ENCODE results near the gene EFNA1.
A peak's percentile ranks its signal among the peaks of the same experiment; 100 is the strongest.

EFNA1 gene

DNA sequence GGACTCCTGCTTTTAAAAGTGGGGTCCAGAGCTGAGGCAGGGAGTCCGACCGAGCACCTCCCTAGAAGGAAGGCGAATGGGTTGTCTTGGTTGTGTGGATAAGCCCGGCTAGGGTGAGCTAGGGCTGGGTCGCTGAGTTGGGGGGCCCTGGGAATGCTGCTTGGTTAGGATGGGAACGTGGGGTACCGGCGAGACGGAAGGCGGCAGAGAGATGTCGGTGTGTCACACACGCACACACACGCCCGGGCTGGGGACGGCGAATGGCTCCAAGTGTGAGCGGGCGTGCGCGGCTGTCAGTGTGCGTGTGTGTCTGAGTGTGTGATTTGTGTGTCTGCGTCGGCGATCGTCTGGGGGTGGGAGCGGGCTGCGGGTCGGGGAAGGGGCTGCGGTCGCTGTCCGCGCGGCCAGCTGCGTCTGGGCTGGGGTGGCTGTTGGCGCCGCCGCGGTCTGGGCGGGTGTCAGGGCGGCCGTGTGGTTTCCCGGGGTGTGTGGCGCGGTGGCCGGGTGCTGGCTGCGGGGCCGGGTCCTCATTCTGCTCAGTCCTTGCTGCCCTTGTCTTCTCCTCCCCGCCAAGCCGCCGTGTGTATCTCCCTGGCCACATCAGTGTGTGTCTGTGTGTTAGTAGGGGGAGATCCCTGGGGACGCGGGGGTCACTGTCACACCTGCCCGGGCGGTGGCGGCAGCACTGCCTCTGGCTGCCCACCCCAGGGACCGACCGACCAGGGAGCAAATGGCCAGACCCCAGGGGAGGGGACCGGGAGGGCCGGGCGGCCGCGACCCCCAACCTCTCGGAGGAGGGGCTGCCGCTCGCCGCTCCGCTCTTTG lies 48.0 kb upstream of the EFNA1 start:
- no peaks in the 10 kb centered on the region for H3K79me2 ChIP-seq (ENCODE audit: low read length)
- H3F3A ChIP-seq (ENCODE audit: insufficient read depth, low read length) = peaks cover 21% of the 10 kb centered on the region
- peaks cover 58% of the 10 kb centered on the region for H3K4me1 ChIP-seq (ENCODE audit: low read length)
- H3K4me2 ChIP-seq (ENCODE audit: low read depth, low read length) = peak overlapping the region; percentile 89
- H3K9me2 ChIP-seq (replicated peaks; ENCODE audit: insufficient read depth, low read length) = no peaks in the 10 kb centered on the region
- H3K9ac ChIP-seq (ENCODE audit: low read length) = no peak overlapping the region
- peaks cover 52% of the 10 kb centered on the region for H3K27me3 ChIP-seq (replicated peaks; ENCODE audit: insufficient read depth, low read length)
- DNase-seq = no peak
- peak overlapping the region; percentile 46 for H3K4me3 ChIP-seq (ENCODE audit: low read length)
- no peaks in the 10 kb centered on the region for H3K36me3 ChIP-seq (replicated peaks; ENCODE audit: insufficient read depth, low read length)
- TF ChIP-seq EZH2 (optimal IDR thresholded peaks at IDR 0.05; ENCODE audit: low read depth, low read length) (peak; percentile 31), EZH2phosphoT487 (IDR thresholded peaks at IDR 0.05; ENCODE audit: low read length) (no peak)
- no peak overlapping the region for H2AFZ ChIP-seq (ENCODE audit: low read length)
- no peak overlapping the region for H3K27ac ChIP-seq (ENCODE audit: low read length)
- no peaks in the 10 kb centered on the region for H4K20me1 ChIP-seq (ENCODE audit: insufficient read depth, low read length)
- no peaks in the 10 kb centered on the region for H3K9me3 ChIP-seq (replicated peaks; ENCODE audit: insufficient read depth, low read length)

DNA sequence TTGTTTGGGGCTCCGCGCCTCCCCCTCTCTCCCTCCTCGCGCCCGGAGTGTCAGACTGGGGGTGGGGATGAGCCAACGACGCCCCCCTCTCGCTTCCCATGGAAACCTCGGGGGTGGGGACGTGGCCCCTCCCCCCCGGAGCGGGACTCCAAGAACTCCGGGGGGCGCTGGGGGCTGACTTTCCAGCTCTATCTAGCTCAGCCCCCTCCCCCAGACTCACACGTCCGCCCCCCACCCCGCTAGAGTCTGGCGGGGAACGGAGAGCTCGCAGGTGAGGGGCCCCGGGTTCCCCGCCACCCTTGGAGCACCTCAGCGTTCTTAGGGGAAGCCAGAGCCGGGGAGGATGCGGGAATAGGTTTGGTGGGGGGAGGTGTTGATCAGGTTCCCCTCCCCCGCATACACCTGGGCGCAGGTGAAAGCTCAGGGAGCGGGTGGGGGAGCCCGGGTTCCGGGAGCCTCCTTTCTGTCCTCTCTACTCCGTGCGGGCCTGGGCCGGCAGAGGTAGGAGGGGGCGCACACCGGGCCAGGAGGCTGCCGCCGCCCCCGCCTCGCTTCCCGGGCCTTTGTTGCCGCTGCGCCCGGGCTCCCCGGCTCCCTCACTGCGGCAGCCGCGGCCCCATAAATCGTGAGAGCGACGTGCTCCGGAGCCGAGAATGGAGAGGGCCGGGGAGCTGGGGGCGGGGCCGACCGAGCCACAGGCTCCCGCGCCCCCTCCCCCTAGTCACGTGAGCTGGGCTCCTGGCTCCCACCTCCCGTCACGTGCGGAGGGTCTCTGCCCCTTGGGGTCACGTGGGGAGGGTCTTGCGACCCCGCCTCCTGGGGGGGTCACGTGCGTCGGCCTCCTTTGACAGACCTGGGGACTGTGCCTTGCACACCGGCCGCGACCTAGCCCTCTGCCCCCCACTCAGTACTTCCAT lies 47.1 kb upstream of the EFNA1 start:
- TF ChIP-seq EZH2 (optimal IDR thresholded peaks at IDR 0.05; ENCODE audit: low read depth, low read length) = no peak
- TF ChIP-seq EZH2phosphoT487 (IDR thresholded peaks at IDR 0.05; ENCODE audit: low read length) = no peak; the same call in 1 of the 2 replicates
- TF ChIP-seq, protein P1, sequence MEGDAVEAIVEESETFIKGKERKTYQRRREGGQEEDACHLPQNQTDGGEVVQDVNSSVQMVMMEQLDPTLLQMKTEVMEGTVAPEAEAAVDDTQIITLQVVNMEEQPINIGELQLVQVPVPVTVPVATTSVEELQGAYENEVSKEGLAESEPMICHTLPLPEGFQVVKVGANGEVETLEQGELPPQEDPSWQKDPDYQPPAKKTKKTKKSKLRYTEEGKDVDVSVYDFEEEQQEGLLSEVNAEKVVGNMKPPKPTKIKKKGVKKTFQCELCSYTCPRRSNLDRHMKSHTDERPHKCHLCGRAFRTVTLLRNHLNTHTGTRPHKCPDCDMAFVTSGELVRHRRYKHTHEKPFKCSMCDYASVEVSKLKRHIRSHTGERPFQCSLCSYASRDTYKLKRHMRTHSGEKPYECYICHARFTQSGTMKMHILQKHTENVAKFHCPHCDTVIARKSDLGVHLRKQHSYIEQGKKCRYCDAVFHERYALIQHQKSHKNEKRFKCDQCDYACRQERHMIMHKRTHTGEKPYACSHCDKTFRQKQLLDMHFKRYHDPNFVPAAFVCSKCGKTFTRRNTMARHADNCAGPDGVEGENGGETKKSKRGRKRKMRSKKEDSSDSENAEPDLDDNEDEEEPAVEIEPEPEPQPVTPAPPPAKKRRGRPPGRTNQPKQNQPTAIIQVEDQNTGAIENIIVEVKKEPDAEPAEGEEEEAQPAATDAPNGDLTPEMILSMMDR (IDR thresholded peaks at IDR 0.05; ENCODE audit: low read length) = no peak
- Histone ChIP-seq H3K9me3 (replicated peaks; ENCODE audit: insufficient read depth, low read length) (no peaks in the 10 kb centered on the region), H3K27ac (ENCODE audit: low read length) (no peak overlapping the region), H3K9me2 (replicated peaks; ENCODE audit: insufficient read depth, low read length) (no peaks in the 10 kb centered on the region), H3K79me2 (ENCODE audit: low read length) (no peaks in the 10 kb centered on the region), H3K36me3 (replicated peaks; ENCODE audit: insufficient read depth, low read length) (no peaks in the 10 kb centered on the region), H2AFZ (ENCODE audit: low read length) (peak overlapping the region; percentile 7; the same call in 1 of the 2 replicates), H3K4me3 (ENCODE audit: low read length) (peak overlapping the region; percentile 46), H3K27me3 (replicated peaks; ENCODE audit: insufficient read depth, low read length) (peaks cover 52% of the 10 kb centered on the region), H4K20me1 (ENCODE audit: insufficient read depth, low read length) (no peaks in the 10 kb centered on the region), H3K4me2 (ENCODE audit: low read depth, low read length) (peak overlapping the region; percentile 89), H3K4me1 (ENCODE audit: low read length) (peaks cover 60% of the 10 kb centered on the region), H3F3A (ENCODE audit: insufficient read depth, low read length) (peaks cover 26% of the 10 kb centered on the region), H3K9ac (ENCODE audit: low read length) (no peak overlapping the region)
- peak; percentile 32 for DNase-seq

DNA sequence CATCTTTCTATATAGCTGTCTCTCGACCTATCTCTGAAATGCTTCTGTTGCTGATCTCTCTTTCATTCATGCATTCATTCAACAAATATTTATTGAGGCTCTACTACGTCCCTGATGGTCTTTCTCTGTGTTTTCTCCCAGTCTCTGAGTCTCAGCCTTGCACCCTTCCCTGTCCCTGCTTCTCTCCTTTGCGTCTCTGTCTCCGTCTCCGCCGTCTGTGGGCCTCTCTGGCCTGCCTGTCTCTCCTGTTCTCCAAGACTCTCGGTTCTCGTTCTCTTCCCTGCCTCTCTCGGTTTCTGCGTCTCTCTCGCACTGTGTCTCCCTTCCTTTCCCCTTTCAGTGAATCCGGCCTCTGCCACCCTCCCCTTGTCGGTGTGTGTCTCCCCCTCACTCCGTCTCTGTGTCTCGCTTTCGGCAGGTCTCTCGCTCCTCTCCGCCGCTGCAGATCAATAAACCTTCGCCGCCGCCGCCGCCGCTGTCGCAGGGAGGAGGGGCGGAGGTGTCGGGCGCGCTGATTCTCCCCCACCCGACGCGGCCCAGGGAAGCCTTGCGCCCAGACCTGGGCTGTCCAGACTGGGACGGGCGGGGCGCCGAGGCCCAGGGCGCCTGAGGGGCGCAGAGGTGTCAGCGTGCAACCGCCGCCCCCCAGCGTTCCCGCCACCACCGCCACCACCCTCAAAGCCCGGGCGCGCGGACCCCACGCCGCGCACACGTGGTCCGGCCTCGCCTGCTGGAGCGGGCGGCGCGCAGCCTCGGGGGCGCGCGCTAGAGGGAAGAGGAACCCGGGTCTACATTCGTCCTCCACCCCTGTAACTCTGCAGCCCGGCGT lies 46.0 kb upstream of the EFNA1 start:
- DNase-seq = no peak
- H3K9ac ChIP-seq (ENCODE audit: low read length) = no peak overlapping the region
- H3K27me3 ChIP-seq (replicated peaks; ENCODE audit: insufficient read depth, low read length) = peaks cover 52% of the 10 kb centered on the region
- TF ChIP-seq EZH2phosphoT487 (IDR thresholded peaks at IDR 0.05; ENCODE audit: low read length) (peak; percentile 95), EZH2 (optimal IDR thresholded peaks at IDR 0.05; ENCODE audit: low read depth, low read length) (peak; percentile 98)
- TF ChIP-seq, protein P1 (IDR thresholded peaks at IDR 0.05; ENCODE audit: low read length) = no peak
- no peak overlapping the region for H2AFZ ChIP-seq (ENCODE audit: low read length)
- H3K9me3 ChIP-seq (replicated peaks; ENCODE audit: insufficient read depth, low read length) = no peaks in the 10 kb centered on the region
- peaks cover 61% of the 10 kb centered on the region for H3K4me1 ChIP-seq (ENCODE audit: low read length)
- peak overlapping the region; percentile 89 for H3K4me2 ChIP-seq (ENCODE audit: low read depth, low read length)
- H3K79me2 ChIP-seq (ENCODE audit: low read length) = no peaks in the 10 kb centered on the region
- no peaks in the 10 kb centered on the region for H4K20me1 ChIP-seq (ENCODE audit: insufficient read depth, low read length)
- H3K9me2 ChIP-seq (replicated peaks; ENCODE audit: insufficient read depth, low read length) = no peaks in the 10 kb centered on the region
- no peaks in the 10 kb centered on the region for H3K36me3 ChIP-seq (replicated peaks; ENCODE audit: insufficient read depth, low read length)
- H3K4me3 ChIP-seq (ENCODE audit: low read length) = peak overlapping the region; percentile 27
- peaks cover 29% of the 10 kb centered on the region for H3F3A ChIP-seq (ENCODE audit: insufficient read depth, low read length)
- no peak overlapping the region for H3K27ac ChIP-seq (ENCODE audit: low read length)
